Ammon's horn (tissue), 1 donor: ENCODE data around the gene ACCS.

Experiments
- DNase-seq: peaks from one replicate; pipeline ENCODE4 v3.0.0-alpha.2; 2016; ENCODE audit warnings: low spot score

Gene ACCS, protein sequence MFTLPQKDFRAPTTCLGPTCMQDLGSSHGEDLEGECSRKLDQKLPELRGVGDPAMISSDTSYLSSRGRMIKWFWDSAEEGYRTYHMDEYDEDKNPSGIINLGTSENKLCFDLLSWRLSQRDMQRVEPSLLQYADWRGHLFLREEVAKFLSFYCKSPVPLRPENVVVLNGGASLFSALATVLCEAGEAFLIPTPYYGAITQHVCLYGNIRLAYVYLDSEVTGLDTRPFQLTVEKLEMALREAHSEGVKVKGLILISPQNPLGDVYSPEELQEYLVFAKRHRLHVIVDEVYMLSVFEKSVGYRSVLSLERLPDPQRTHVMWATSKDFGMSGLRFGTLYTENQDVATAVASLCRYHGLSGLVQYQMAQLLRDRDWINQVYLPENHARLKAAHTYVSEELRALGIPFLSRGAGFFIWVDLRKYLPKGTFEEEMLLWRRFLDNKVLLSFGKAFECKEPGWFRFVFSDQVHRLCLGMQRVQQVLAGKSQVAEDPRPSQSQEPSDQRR

DNA sequence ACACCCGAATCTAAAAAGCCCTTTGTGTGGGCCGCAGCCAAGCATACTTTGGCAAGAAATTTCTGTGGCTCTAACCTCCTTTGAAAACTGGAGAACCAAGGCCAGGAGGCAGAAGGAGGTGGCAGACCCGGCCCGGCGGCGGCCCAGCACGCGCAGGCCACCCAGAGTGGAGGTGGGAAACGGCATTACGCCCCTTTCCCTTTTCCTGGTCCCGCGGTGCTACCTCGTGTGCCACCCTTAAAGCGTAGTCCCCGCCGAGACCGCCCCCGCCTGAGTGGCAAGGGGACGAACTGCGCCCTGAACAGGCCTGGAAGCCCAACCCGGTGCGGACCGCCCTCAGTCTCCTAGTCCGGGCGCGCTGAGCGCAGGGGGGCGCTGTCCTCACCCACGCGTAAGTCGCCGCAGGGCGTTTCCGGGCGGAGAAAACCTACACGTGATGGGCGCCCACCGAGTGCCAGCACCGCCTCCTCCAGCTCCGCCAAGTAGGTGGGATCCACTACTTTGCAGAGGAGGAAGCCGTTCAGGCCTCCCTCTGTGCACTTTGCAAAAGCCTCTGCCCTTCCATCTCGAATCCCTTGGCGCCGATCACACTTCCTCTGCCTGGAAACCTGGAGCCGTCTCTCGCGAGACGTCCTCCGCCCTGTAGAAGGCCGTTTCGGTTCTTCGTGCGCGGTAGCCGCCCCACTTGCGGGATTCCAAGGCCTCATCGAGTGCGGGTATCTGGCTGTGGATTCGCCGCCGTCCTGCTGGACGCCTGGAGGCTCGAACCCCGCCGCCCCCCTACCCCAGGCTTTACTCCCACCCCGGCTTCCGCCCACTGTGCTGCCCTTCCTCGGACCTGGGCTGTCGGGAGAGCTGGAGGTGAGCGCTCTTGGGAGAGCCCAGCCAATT is at the start of gene ACCS:
Gene ACCS, plus strand, starts transcription at position 430 of the 891 bp plus-strand sequence. CDS start 1,358 bp downstream, outside the sequence.
- peak; percentile 93 for DNase-seq

DNA sequence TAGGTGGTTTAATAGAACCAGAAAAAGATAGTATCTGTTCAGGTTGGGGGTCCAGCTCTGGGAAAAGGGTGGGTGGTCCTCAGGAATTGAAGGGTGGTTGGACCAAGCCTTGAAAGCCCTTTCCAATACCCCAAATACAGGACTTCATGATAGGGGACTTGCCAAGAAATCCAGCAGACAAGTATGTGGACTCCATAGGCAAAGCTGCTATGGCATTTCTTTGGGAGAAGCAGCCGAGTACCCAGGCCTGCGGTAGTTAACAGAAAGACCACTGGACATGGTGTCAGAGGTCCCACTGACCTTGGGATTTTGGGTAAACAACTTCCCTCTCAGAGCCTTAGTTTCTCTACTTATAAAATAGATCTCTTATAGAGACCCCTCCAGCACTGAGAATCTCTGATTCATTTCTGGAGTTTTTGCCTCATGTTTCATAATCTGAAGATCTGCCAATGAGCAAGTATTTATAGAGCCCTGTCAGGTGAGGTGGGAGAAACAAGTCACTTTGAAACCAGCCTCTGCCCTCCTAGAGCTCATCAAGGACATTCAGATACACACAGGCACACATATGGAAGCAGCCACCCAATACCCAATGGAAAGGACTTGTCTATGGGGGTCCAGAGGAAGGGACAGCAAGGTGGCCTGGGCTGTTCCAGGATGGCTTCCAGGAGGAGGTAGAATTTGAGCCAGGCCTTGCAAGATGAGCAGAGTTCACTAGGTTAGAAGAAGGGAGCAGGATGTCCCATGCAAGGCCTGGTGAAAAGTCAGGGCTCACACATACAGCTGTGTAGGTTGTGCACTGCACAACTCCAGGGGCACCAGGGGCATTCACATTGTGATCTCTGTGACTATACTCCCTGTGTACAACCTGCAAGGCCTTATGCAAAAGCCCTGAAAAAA is 49.3 kb upstream of the ACCS start:
- DNase-seq, result no peak

DNA sequence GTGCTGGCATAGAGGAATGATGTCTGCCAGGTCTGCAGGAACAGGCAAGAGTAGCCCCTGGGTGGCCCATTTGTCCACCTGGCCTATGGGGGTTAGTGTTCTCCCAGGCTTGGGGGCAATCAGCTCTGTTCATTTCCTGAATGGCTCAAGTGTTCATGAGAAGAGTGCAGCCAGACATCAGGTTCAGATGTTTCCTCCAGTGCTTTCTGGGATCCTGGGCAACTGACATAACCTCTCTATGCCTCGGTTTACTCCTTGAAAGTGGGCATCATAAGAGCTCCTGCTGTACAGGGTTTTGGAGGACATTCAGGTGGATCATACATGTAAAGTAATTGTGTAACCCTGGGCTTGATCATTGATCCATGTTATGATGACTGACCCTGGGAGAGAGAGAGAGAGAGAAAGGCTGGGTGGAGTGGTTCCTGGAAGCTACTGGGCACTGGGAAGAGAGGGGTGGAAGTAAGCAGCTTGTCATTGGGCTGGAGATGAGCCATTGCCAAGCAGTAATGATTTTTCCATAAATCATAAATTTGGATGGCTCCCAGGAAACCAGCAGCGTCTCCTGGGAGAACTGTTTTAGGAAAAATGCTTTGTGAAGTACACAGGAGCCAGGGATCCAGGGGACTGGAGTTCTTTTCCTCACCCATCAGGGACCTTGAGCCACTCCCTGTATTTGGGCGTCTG is 48.5 kb upstream of the ACCS start:
- no peak for DNase-seq

DNA sequence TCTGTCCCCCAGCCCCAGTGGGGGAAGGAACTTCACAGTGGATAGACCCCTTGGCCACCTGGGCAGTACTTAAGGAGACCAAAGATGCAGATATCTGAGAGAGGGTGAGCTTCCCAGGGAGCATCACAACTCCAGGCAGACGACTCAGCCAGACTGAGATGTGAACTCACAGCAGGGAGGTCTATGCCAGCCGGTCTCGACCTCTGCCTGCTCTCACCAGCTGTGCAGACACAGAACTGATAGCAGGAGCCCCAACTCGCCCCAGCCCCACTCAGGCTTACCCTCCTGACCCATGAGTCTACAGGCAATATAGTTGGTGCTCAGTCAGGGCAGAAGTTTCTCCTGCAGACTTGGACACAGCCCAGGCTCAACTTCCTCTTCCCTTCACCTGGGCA is 47.9 kb upstream of the ACCS start:
- DNase-seq, result no peak

DNA sequence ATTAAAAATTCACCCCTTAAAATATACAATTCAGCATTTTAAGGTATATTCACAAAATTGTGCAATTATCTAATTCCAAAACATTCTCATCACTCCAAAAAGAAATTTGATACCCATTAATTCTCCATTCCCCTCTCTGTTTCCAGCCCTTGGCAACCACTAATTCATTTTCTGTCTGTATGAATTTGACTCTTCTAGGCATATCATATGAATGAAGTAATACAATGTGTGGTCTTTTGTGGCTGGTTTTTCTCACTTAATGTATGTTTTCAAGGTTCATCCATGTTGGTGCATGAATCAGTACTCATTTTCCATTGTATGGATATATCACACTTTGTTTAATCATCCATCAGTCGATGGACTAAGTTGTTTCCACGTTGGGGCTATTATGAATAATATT is 47.2 kb upstream of the ACCS start:
- no peak for DNase-seq

DNA sequence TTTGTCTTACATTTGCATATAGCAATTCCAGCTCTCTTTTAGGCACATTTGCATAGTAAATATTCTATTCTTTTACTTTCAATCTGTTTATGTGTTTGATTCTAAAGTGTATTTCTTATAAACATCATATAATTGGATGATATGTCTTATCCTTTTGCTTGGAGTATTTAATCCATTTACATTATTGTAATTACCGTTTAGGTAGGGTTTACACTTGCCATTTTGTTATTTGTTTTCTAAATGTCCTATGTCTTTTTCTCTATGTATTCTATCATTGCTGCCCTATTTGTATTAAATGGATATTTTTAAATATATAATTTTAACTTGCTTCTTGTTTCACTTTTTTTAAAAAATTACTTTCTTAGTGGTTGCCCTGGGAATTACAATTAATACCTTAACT is 41.1 kb upstream of the ACCS start:
- DNase-seq, result no peak

DNA sequence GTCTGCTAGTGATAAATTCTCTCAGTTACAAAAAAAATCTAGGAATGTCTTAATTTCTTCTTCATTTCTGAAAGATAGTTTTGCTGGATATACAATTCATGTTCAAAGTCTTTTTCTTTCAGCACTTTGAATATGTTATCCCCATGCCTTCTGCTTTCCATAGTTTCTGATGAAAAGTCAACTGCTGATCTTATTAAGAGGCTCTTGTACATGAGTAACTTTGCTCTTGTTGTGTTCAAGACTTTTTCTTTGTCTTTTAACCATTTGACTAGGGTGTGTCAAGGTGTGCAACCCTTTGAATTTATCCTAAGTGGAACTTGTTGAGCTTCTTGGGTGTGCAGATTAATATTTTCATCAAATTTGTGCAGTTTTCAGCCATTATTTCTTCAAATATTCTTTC is 40.3 kb upstream of the ACCS start:
- DNase-seq, result no peak

DNA sequence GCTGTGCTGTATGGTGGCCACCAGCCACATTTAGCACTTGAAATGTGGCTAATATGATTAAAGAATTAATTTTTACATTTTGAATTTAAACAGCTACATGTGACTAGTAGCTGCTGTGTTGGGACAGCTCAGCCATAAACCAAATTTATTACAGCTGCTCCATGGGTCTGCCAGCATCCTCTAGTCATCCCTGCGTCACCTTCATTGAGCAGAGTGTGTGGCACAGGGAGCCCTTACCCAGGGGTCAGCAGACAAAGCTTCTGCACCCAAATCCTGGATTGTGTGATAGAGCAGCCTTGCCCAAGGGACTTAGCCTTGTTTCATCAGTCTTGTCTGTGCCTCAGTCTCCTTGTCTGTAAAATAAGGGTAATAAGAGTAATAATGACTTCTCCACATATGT is 37.7 kb upstream of the ACCS start:
- no peak for DNase-seq

DNA sequence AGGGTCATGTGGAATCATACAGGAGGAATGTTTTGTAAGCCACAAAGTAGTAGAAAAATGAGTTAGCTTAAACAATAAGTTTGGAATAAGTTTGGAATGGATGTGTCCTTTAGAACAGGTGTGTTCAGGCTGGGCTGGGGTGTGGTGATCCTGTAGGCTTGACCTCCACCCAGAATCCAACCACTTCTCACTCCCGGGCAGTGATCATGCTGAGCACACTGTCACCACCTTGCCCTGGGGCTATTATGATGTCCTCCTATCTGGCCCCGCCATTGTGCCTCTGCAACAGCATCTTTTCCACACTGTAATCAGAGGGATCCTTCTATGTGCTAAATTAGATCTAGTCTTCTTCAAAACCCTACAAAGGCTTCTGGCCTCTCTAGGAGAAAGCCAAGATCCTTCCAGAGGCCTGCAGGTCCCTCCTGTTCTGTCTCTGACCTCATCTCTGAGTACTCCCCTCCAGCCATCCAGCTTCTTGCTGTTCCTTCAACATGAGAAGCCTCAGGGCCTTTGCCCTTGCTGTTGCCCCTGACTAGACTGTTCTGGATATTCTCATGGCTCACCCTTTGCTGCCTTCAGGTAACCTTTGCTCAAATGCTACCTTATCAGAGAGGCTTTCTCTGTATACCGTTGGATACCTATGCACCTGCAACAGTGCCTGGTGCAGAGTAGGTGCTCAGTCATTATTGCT is 37.1 kb upstream of the ACCS start:
- no peak for DNase-seq

DNA sequence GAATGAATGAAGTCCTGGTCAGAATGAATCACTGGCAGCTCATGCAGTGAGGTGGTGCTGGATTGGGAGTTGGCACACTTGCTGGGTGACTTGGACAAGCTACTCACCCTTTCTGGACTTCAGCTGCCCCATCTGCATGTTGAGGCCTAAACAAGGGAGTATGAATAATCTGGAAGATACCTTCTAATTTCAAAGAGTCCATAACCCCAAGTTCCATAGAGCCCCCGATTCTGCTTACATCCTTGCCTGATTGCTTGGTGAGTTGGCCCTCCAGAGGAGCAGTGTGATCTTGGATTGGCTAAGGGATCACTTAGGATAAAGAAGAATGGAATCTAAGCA is 36.6 kb upstream of the ACCS start:
- no peak for DNase-seq

DNA sequence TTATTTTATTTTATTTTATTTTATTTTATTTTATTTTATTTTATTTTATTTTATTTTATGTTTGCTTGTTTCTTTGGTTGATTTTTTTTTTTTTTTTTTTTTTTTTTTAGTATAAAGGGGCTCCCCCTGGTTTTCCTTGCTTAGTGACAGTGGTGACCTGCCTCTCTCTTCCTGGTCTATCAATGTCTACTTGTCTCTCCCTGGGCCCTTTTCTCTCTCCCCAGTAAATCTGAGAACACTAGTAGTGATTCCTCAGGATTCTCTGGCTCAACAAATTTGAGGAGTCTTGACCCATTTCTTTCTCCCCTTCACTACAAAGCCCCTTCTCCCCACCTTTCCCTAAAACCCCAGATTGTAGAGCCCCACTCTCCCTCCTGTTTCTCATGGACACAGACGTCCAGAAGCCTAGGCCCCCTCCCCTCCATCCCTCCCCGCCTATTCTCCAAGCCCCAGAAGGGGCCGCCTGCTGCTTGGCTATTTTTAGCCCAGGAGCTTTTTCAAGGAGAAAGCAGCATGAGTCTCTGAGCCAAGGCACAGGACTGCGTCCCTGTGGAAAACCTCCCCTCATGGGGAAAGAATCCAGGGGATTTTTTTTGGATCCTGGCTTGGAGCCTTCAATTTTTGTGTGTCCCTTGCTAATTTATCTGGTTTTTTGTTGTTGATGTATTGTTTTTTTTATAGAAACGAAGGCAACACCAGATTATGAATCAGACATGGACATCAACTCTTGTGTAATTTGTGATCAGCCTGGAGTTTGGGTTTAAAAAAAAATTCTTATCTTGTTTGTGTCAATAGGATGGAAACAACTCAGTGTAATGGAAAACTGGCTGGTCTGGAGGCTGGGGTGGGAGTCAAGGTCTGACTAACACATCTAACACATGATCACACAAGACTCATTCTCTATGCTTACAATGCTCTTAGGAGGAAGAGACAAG is 35.8 kb upstream of the ACCS start:
- no peak for DNase-seq

DNA sequence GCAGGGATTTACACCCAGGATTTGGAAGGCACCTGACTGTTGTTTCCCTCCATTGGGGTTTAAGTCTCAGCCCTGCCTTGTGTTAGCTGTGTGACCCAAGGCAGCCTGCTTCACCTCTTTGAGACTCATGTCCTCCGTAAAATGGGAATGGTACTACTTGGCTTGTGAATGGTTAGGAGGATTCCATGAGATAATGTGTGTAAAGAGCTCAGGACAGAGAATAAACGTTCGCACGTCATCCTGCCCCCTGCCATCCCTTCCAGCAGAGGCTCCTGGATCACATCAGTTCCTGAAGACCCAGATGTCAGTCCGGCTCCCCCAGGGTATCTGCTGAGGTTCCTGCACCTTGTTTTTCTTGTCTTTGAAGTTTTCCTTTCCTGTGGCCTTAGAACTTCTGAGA is 35.1 kb upstream of the ACCS start:
- no peak for DNase-seq

DNA sequence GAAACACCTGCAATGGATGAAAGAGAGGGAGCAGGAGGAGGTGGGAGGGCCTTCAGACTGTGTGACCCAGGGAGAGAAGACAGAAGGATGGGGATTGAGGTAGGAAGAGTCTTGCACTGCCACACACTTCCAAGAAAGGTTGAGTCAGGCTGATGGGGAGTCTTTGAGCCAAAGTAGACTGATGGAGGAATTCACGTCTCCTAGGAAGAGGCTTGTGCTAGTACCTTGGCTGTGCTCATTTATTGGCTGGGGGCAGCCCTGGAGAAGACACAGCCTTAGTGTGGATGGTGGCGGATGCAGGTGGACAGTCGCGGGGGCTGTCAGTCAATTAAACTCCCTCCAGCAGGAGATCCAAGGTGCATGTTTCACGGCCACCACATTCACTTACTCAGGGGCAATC is 34.5 kb upstream of the ACCS start:
- DNase-seq, result no peak

DNA sequence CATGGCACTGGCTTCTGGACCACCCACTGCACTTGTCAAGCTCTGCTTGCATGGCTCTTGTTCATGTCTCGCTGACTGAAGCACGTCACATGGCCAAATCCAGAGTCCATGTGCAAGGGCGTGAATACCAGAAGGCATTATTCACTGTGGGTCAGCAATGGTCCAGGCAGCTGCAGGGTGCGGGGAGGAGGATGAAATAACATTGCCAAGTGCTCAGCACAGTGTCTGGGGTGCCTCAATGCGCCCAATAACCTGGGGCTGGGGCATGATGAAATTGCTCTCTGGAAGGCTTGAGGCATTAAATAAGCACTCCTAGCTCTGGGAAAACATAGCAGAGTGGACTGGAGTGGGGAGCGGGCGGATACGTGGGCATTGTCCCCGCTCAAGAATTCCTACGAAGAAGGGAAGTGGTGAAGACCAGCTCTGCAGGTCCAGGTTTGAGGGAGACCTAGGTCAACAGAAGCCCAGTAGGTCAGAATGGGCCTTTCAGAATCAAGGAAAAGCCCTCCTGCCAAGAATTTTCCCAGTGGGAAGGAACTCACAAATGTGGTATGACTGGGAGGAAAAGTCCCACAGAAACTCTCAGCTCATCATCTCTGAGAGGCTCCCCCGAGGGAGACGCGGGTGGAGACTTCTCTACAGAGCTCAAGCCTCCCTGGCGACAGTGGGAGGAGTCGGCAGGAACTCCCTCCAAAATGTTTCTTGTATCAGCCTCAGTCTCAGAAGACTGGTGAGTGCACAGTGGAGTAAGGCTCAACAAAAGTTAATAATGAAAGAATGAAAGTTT is 33.6 kb upstream of the ACCS start:
- peak; percentile 63 for DNase-seq

DNA sequence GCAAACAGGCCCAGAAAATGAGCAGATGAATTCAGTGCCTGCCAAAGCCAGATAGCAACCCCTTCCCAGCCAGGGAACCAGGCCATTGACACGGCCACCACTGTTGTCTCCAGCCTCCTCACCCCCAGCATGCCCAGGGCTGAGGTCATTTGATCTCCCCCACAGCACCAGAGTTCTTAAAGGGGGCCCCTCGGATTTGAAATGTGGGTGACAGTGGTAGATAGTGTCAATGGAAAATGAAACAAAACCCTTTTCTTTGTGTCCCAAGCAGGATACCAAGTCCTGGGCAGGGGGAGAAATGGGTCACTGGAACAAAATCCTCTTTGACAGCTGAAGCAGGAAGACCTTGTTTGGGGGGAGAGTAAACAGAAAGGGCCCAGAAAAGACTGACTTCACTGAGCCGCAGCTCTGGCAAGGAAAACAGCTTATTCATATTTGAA is 32.6 kb upstream of the ACCS start:
- peak; percentile 88 for DNase-seq

DNA sequence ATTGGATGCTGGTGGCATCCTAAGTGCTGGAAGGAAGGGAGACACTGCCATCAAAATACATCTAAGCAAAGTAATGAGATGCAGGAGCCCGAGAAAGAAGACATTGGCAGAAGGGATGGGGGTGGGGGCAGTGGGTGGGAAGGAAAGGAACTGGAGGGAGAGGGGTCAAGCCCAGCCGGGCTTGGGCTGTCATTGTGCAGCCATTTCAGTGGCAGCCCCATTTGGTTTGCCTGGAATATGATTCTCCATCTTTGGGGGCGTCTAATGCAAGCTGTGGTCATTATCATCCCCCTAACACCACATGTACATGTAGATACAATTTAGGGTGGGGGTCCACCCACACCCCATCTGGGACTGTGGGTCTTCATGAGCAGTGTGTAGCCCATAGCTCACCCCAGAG is 32.2 kb upstream of the ACCS start:
- DNase-seq, result no peak

DNA sequence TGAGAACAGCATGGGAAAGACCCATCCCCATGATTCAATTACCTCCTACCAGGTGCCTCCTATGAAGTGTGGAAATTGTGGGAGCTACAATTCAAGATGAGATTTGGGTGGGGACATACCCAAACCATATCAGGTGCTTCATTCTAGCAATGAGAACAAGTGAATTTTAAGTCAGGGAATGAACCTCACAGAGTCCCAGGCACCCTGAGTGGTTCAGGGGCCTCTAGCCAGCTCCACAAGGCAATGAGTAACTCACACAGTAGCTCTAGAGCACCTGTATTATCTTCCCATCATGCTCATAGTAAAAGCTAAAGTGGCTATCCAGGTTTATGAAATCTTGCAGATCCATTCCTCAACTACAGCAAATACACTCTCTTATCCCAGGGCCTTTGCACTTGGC is 31.4 kb upstream of the ACCS start:
- DNase-seq, result no peak

DNA sequence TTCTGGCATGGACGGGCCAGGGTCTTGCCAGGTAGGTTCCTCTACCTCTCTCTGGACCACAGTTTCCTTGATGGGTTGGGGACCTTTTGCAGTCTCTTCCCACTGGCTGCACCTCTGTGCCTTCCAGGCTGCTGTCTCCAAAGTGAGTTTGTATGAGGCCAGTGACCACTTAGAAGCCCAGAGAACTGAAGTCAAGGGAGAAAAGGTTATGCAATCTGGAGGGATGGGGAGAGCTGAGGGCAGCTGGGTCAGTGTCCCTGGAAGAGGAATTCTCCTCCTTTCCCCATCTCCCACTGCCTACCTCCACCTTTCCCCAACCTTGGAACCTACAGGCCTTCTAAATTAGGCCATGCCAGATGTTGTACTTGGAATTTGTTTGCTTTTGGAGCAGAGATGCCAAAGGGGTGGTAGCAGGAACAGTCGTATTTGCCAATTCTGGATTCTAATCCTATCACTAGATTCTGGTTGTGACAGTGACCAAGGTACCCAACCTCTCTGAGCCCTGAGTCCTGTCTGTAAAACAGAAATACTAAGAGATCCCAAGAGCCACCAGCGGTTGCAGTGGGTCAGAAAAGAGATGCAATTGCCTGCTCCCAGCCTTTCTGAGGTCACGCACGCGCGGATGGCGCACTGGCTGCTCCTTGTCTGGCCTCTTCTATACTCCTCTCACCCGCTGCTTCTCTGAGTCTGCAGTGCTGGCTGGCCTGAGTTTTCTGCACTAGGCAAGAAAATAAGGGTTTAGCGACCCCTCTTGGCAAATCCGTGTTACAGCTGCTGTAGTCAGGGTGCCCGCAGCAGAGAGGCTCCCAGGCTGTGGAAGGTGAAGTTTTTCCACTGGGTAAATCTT is 29.0 kb upstream of the ACCS start:
- DNase-seq, result peak; percentile 92
